Hematopoietic multipotent progenitor cell treated with erythropoietin and hydrocortisone succinate and interleukin-3 and kit ligand, for 4 days (in vitro differentiated cells): ENCODE results near the gene ENDOD1.
A peak's percentile ranks its signal among the peaks of the same experiment; 100 is the strongest.

Source experiments
- DNase-seq: peaks from one replicate; pipeline ENCODE4 v3.0.0-alpha.2; 2015

The ENDOD1 gene

GRCh38 chr11:95076981-95077380 lies 12.7 kb upstream of the ENDOD1 start:
- peak; percentile 75 for DNase-seq

GRCh38 chr11:95078526-95078925 lies 11.1 kb upstream of the ENDOD1 start:
- DNase-seq: no peak

- no peak for DNase-seq
Observed at GRCh38 chr11:95081010-95081409, 8.6 kb upstream of the ENDOD1 start.

GRCh38 chr11:95081412-95081811 lies 8.2 kb upstream of the ENDOD1 start:
- no peak for DNase-seq

GRCh38 chr11:95082576-95083001 lies 7.1 kb upstream of the ENDOD1 start:
- no peak for DNase-seq

- DNase-seq: no peak
Observed at GRCh38 chr11:95084509-95084908, 5.1 kb upstream of the ENDOD1 start.

GRCh38 chr11:95085117-95085816 lies 4.4 kb upstream of the ENDOD1 start:
- no peak for DNase-seq

GRCh38 chr11:95086151-95086550 lies 3.5 kb upstream of the ENDOD1 start:
- DNase-seq: no peak

GRCh38 chr11:95086836-95087570 lies 2.6 kb upstream of the ENDOD1 start:
- peak; percentile 76 for DNase-seq

- peak; percentile 67 for DNase-seq
Observed at GRCh38 chr11:95088946-95089619, 563 bp upstream of the ENDOD1 start.

- DNase-seq: no peak
Observed at GRCh38 chr11:95091663-95092180, 2.1 kb downstream of the ENDOD1 start.

GRCh38 chr11:95092549-95093324 lies 3.1 kb downstream of the ENDOD1 start:
- peak; percentile 66 for DNase-seq

GRCh38 chr11:95093548-95093947 lies 3.9 kb downstream of the ENDOD1 start:
- DNase-seq: no peak

- DNase-seq: no peak
Observed at GRCh38 chr11:95095858-95096587, 6.4 kb downstream of the ENDOD1 start.

- DNase-seq: no peak
Observed at GRCh38 chr11:95097209-95097608, 7.6 kb downstream of the ENDOD1 start.

- no peak for DNase-seq
Observed at GRCh38 chr11:95098826-95099225, 9.2 kb downstream of the ENDOD1 start.

- peak; percentile 47 for DNase-seq
Observed at GRCh38 chr11:95100191-95100648, 10.6 kb downstream of the ENDOD1 start.

- DNase-seq: no peak
Observed at GRCh38 chr11:95100856-95101507, 11.3 kb downstream of the ENDOD1 start.

GRCh38 chr11:95101935-95102334 lies 12.3 kb downstream of the ENDOD1 start:
- no peak for DNase-seq

GRCh38 chr11:95102733-95103132 lies 13.1 kb downstream of the ENDOD1 start:
- DNase-seq: peak; percentile 30

- no peak for DNase-seq
Observed at GRCh38 chr11:95103701-95104100, 14.1 kb downstream of the ENDOD1 start.
